Uterus (tissue), 4 donors: ENCODE results near the gene TOB1. TPM values are rescaled to one million over a fixed set of nuclear protein-coding genes. Genes with fewer than 3 reads are reported as not detected.

Experiments used
- DNase-seq, 2 donors: peaks; one replicate each; pipeline ENCODE4 v3.0.0-alpha.2; 2019 to 2020
- H3K27ac ChIP-seq, 2 donors: fragments of 200-600 bp; sonication (generic); 1 replicate in 1 of 2; 2 replicates in 1 of 2; pipeline ENCODE4 v1.5.1; 2016 to 2018
- H3K27me3 ChIP-seq, 2 donors: fragments of 200-600 bp; sonication (generic); one replicate each; pipeline ENCODE4 v1.5.1; 2018 to 2019; ENCODE audit warnings: control low read depth in 1 of 2
- H3K36me3 ChIP-seq, 2 donors: fragments of 200-600 bp; sonication (generic); one replicate each; pipeline ENCODE4 v1.5.1; 2019; ENCODE audit warnings: control low read depth in 1 of 2
- H3K4me1 ChIP-seq, 2 donors: fragments of 200-600 bp; sonication (generic); one replicate each; pipeline ENCODE4 v1.5.1; 2018 to 2019; ENCODE audit warnings: control low read depth in 1 of 2
- H3K4me3 ChIP-seq, 2 donors: fragments of 200-600 bp; sonication (generic); 1 replicate in 1 of 2; 2 replicates in 1 of 2; pipeline ENCODE4 v1.5.1; 2018 to 2019; ENCODE audit warnings: mild to moderate bottlenecking in 1 of 2
- H3K9me3 ChIP-seq, 2 donors: fragments of 200-600 bp; sonication (generic); one replicate each; pipeline ENCODE4 v1.5.1; 2019; ENCODE audit warnings: control low read depth in 1 of 2
- CTCF ChIP-seq, 4 experiments: fragments of 200-600 bp in 2 of 4; fragments of 450-650 bp in 2 of 4; sonication (generic) in 2 of 4; IDR thresholded peaks; one replicate each; pipeline ENCODE4 v1.5.1; 2016 to 2019; ENCODE audit warnings: antibody characterized with exemption in 4 of 4, mild to moderate bottlenecking in 2 of 4, moderate library complexity in 1 of 4
- POLR2A ChIP-seq, 2 donors: fragments of 450-650 bp; IDR thresholded peaks; one replicate each; pipeline ENCODE4 v1.6.1; 2016; ENCODE audit warnings: antibody characterized with exemption in 2 of 2, mild to moderate bottlenecking in 1 of 2, moderate library complexity in 1 of 2
- intact Hi-C: fragments of 100-400 bp; cut with DNase I; formaldehyde crosslinking; loops from one replicate; pipeline ENCODE4 v1.15.1; 2023; ENCODE audit warnings: low total_unique reads
- total RNA-seq, 4 donors: library from RNA; depleted of rRNA in 3 of 4; stranded (reverse); fragments of >200 nt in 3 of 4; gene quantifications; one replicate each; pipeline versions ENCODE4 v1.1.0 to v1.2.4, GENCODE V29; 2014 to 2023
- donor health status: DM: yes; HTN: yes; CAD: no.

The TOB1 gene
- total RNA-seq, 4 donors from 2014 or later: 16.5 to 64.3 (median 27.5) TPM

- Histone ChIP-seq H3K27me3 (no peaks in the 10 kb centered on the region), H3K36me3 (no peaks in the 10 kb centered on the region), H3K4me3 (no peak overlapping the region), H3K27ac (no peak overlapping the region), H3K4me1 (no peaks in the 10 kb centered on the region), H3K9me3 (no peaks in the 10 kb centered on the region)
- DNase-seq: no peak
- TF ChIP-seq CTCF (IDR thresholded peaks at IDR 0.05) (no peak), POLR2A (IDR thresholded peaks at IDR 0.05) (no peak)
- intact Hi-C loops: no loop called here
These were observed 35.8 kb downstream of the TOB1 start for GRCh38 chr17:50830352-50830751.

- intact Hi-C loops: no loop called here
- no peaks in the 10 kb centered on the region for H3K9me3 ChIP-seq
- H3K27ac ChIP-seq: no peak overlapping the region
- DNase-seq: no peak
- H3K27me3 ChIP-seq: no peaks in the 10 kb centered on the region
- H3K4me3 ChIP-seq: no peak overlapping the region
- H3K4me1 ChIP-seq: no peaks in the 10 kb centered on the region
- no peak for TF ChIP-seq POLR2A (IDR thresholded peaks at IDR 0.05)
- TF ChIP-seq CTCF (IDR thresholded peaks at IDR 0.05): no peak
- H3K36me3 ChIP-seq: no peaks in the 10 kb centered on the region
These were observed 36.8 kb downstream of the TOB1 start for GRCh38 chr17:50829332-50829731.

GRCh38 chr17:50828508-50829170, 37.5 kb downstream of the TOB1 start:
- H3K4me1 ChIP-seq: no peaks in the 10 kb centered on the region
- H3K9me3 ChIP-seq: no peaks in the 10 kb centered on the region
- intact Hi-C loops: no loop called here
- H3K36me3 ChIP-seq: no peaks in the 10 kb centered on the region
- no peak for DNase-seq
- TF ChIP-seq CTCF (IDR thresholded peaks at IDR 0.05) (no peak), POLR2A (IDR thresholded peaks at IDR 0.05) (no peak)
- H3K27ac ChIP-seq: no peak overlapping the region
- no peak overlapping the region for H3K4me3 ChIP-seq
- no peaks in the 10 kb centered on the region for H3K27me3 ChIP-seq

- Histone ChIP-seq H3K4me3 (no peak overlapping the region), H3K27me3 (no peaks in the 10 kb centered on the region), H3K27ac (no peak overlapping the region), H3K4me1 (no peaks in the 10 kb centered on the region), H3K9me3 (no peaks in the 10 kb centered on the region), H3K36me3 (no peaks in the 10 kb centered on the region)
- intact Hi-C loops: no loop called here
- DNase-seq: no peak
- TF ChIP-seq CTCF (IDR thresholded peaks at IDR 0.05): no peak
- no peak for TF ChIP-seq POLR2A (IDR thresholded peaks at IDR 0.05)
These were observed 41.0 kb downstream of the TOB1 start for GRCh38 chr17:50825188-50825587.

- intact Hi-C loops: no loop called here
- Histone ChIP-seq H3K27ac (no peak overlapping the region), H3K4me3 (no peak overlapping the region), H3K36me3 (no peaks in the 10 kb centered on the region), H3K27me3 (no peaks in the 10 kb centered on the region), H3K4me1 (no peaks in the 10 kb centered on the region), H3K9me3 (no peaks in the 10 kb centered on the region)
- DNase-seq: no peak
- TF ChIP-seq CTCF (IDR thresholded peaks at IDR 0.05) (no peak), POLR2A (IDR thresholded peaks at IDR 0.05) (no peak)
These were observed 41.7 kb downstream of the TOB1 start for GRCh38 chr17:50824429-50824828.
